ENCODE measurements around the gene CAND2. TPM values are rescaled to one million over a fixed set of nuclear protein-coding genes. Genes with fewer than 3 reads are reported as not detected.
A peak's percentile ranks its signal among the peaks of the same experiment; 100 is the strongest.

Gene CAND2
- total RNA-seq, 4 donors from 2014 or later = 11.5 to 29.9 (median 19.4) TPM

DNA sequence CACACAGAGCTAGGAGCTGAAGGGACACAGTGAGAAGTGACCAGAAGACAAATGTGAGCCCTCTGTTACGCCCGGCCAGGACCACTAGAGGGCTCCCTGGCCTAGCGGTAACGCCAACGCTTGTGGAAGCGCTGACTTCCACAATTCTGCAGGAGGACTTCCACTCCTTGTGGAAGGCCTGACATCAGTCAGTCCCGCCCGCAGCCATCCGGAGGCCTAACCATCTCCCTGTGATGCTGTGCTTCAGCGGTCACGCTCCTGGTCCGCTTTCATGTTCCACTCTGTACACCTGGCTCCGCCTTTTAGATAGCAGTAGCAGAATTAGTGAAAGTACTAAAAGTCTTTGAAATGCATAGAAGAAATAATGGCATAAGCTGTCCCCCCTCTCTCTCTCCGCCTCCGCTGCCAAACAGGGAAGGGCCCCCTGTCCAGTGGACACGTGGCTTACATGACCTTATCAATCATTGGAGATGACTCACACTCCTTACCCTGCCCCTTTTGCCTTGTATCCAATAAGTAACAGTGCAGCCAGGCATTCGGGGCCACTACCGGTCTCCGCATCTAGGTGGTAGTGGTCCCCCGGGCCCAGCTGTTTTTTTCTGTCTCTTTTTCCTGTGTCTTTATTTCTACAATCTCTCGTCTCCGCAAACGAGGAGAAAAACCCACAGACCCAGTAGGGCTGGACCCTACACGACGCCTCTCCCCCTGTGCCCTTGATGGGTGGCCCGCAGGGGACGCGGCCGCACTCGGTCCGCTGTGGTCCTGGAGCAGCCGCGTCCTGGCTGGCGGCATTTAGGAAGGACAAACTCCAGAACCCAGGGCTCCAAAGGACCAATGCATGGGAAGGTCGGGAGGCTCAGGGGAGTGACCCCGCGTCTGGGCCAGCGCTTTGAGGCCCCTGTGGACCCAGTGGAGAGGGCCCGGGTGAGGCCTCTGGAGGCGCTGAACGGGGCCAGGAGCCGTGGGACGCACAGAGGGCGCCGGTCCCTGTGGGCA lies 71.9 kb downstream of the CAND2 start:
- TF ChIP-seq POLR2A (IDR thresholded peaks at IDR 0.05) (no peak), POLR2AphosphoS5 (IDR thresholded peaks at IDR 0.05) (peak; percentile 8)
- TF ChIP-seq, protein P1, sequence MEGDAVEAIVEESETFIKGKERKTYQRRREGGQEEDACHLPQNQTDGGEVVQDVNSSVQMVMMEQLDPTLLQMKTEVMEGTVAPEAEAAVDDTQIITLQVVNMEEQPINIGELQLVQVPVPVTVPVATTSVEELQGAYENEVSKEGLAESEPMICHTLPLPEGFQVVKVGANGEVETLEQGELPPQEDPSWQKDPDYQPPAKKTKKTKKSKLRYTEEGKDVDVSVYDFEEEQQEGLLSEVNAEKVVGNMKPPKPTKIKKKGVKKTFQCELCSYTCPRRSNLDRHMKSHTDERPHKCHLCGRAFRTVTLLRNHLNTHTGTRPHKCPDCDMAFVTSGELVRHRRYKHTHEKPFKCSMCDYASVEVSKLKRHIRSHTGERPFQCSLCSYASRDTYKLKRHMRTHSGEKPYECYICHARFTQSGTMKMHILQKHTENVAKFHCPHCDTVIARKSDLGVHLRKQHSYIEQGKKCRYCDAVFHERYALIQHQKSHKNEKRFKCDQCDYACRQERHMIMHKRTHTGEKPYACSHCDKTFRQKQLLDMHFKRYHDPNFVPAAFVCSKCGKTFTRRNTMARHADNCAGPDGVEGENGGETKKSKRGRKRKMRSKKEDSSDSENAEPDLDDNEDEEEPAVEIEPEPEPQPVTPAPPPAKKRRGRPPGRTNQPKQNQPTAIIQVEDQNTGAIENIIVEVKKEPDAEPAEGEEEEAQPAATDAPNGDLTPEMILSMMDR (IDR thresholded peaks at IDR 0.05) = peak in 3 of 4 experiments; percentile 90 to 95 (median 93)
- no peaks in the 10 kb centered on the region for H3K36me3 ChIP-seq
- peaks cover 0 to 11% (median 0%) of the 10 kb centered on the region in 3 donors for H3K9me3 ChIP-seq
- peak overlapping the region in 1 of 4 donors; percentile 16 for H3K27ac ChIP-seq
- H3K4me1 ChIP-seq = peaks cover 0 to 16% (median 10%) of the 10 kb centered on the region in 3 donors
- ATAC-seq = peak; percentile 94
- H3K27me3 ChIP-seq = no peaks in the 10 kb centered on the region
- H3K4me3 ChIP-seq = peak overlapping the region in 1 of 2 donors; percentile 32
- 19 to 26% methylated on average over 13 to 21 of the region's 45 CpGs for WGBS, 2 donors (ENCODE audit: low coverage in 1 of 2)

- 20% methylated on average over 3 of the region's 28 CpGs; no CpG with 5 or more reads in 1 of the 2 donors for WGBS, 2 donors (ENCODE audit: low coverage in 1 of 2)
- TF ChIP-seq EP300 (IDR thresholded peaks at IDR 0.05) (no peak), POLR2AphosphoS5 (IDR thresholded peaks at IDR 0.05) (no peak), POLR2A (IDR thresholded peaks at IDR 0.05) (no peak)
- TF ChIP-seq, protein P1 (IDR thresholded peaks at IDR 0.05) = no peak
- Histone ChIP-seq H3K27me3 (no peaks in the 10 kb centered on the region), H3K4me1 (peaks cover 0 to 16% (median 10%) of the 10 kb centered on the region in 3 donors), H3K27ac (peak overlapping the region in 1 of 4 donors; percentile 16), H3K4me3 (peak overlapping the region in 1 of 2 donors; percentile 32), H3K36me3 (no peaks in the 10 kb centered on the region), H3K9me3 (peaks cover 0 to 11% (median 0%) of the 10 kb centered on the region in 3 donors)
- ATAC-seq = peak; percentile 43
These were observed 72.6 kb downstream of the CAND2 start for GRCh38 chr3:12869035-12869621.

DNA sequence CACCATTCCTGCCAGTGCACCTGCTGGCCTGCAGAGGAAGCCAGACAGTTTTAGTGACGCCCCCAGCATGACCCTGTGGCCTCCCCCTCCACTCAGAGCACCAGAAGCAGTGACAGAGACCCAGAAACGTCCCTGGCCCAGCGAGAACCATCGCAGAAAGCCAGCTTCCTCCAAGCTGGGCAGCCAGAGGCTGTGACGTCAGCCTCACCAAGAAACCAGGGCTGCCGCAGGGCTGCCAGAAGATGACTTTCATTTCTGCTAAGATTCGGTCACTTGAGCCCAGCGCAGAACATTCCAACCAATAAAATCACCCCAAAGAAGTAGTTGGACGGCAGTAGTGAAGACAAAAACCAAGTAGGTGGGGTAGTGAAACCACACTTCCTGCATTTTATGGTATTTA lies 74.5 kb downstream of the CAND2 start:
- TF ChIP-seq POLR2AphosphoS5 (IDR thresholded peaks at IDR 0.05) = no peak
- TF ChIP-seq POLR2A (IDR thresholded peaks at IDR 0.05) = no peak
- TF ChIP-seq, protein P1 (IDR thresholded peaks at IDR 0.05) = no peak
- no peak for TF ChIP-seq EP300 (IDR thresholded peaks at IDR 0.05)
- H3K36me3 ChIP-seq = no peaks in the 10 kb centered on the region
- no peaks in the 10 kb centered on the region for H3K27me3 ChIP-seq
- H3K27ac ChIP-seq = no peak overlapping the region
- peaks cover 0 to 19% (median 12%) of the 10 kb centered on the region in 3 donors for H3K4me1 ChIP-seq
- WGBS, 2 donors (ENCODE audit: low coverage in 1 of 2) = 34% methylated on average over 3 of the region's 9 CpGs; no CpG with 5 or more reads in 1 of the 2 donors
- H3K9me3 ChIP-seq = no peaks in the 10 kb centered on the region
- H3K4me3 ChIP-seq = no peak overlapping the region
- peak; percentile 42 for ATAC-seq

GRCh38 chr3:12871404-12871983 lies 75.0 kb downstream of the CAND2 start:
- WGBS, 2 donors (ENCODE audit: low coverage in 1 of 2) = 82 to 84% methylated on average over 11 to 12 of the region's 12 CpGs
- no peak overlapping the region for H3K4me3 ChIP-seq
- no peak for ATAC-seq
- H3K9me3 ChIP-seq = no peaks in the 10 kb centered on the region
- TF ChIP-seq, protein P1 (IDR thresholded peaks at IDR 0.05) = no peak
- no peak overlapping the region for H3K27ac ChIP-seq
- H3K27me3 ChIP-seq = peaks cover 4% of the 10 kb centered on the region
- H3K4me1 ChIP-seq = peaks cover 0 to 24% (median 18%) of the 10 kb centered on the region in 3 donors
- no peaks in the 10 kb centered on the region for H3K36me3 ChIP-seq

Data from gastroesophageal sphincter (tissue), 4 donors.